Measurements from ENCODE around the gene TPP2. TPM values are rescaled to one million over a fixed set of nuclear protein-coding genes. Genes with fewer than 3 reads are reported as not detected.

TPP2 gene
- total RNA-seq, 1 experiment from 2014 or later = 35.1 TPM

- Histone ChIP-seq H3K36me3 (ENCODE audit: low read depth) (peaks cover 21% of the 10 kb centered on the region), H4K20me1 (ENCODE audit: insufficient read depth) (no peaks in the 10 kb centered on the region), H3K27me3 (ENCODE audit: insufficient read depth, low read depth) (no peaks in the 10 kb centered on the region), H3K79me2 (ENCODE audit: low read depth) (no peaks in the 10 kb centered on the region), H3F3A (ENCODE audit: insufficient read depth, low read depth) (no peaks in the 10 kb centered on the region), H3K4me1 (replicated peaks; ENCODE audit: insufficient read depth) (no peaks in the 10 kb centered on the region), H3K4me3 (no peak overlapping the region), H3K9me3 (ENCODE audit: insufficient read depth, low read depth) (peaks cover 7% of the 10 kb centered on the region; the same call in 1 of the 2 replicates), H3K4me2 (no peak overlapping the region), H2AFZ (no peak overlapping the region), H3K9me2 (ENCODE audit: insufficient read depth) (no peaks in the 10 kb centered on the region; the same call in 1 of the 2 replicates), H3K27ac (no peak overlapping the region)
- TF ChIP-seq EZH2 (IDR thresholded peaks at IDR 0.05; ENCODE audit: low read depth) (no peak), CTCF (conservative IDR thresholded peaks at IDR 0.05) (no peak)
- ChIA-PET POLR2A (ENCODE audit: unreplicated experiment) (no interaction called here), CTCF (no interaction called here)
- BruUV-seq (replicated peaks) = no TSS peak
- intact Hi-C loops (cut with micrococcal nuclease; ENCODE audit: unreplicated experiment) = no loop called here
- DNase-seq = no peak
Measured at GRCh38 chr13:102670130-102670529, 73.3 kb downstream of the TPP2 start.

GRCh38 chr13:102675115-102675514 lies 78.3 kb downstream of the TPP2 start:
- TF ChIP-seq CTCF (conservative IDR thresholded peaks at IDR 0.05) = no peak
- TF ChIP-seq EZH2 (IDR thresholded peaks at IDR 0.05; ENCODE audit: low read depth) = no peak
- no peak for DNase-seq
- ChIA-PET CTCF (no interaction called here), POLR2A (ENCODE audit: unreplicated experiment) (no interaction called here)
- Histone ChIP-seq H3F3A (ENCODE audit: insufficient read depth, low read depth) (0 out of 2 replicates have a peak, but pooled peaks cover under 1% of the 10 kb centered on the region), H3K27ac (no peak overlapping the region), H3K4me2 (no peak overlapping the region), H2AFZ (no peak overlapping the region), H3K27me3 (ENCODE audit: insufficient read depth, low read depth) (no peaks in the 10 kb centered on the region), H4K20me1 (ENCODE audit: insufficient read depth) (no peaks in the 10 kb centered on the region), H3K36me3 (ENCODE audit: low read depth) (peaks cover 32% of the 10 kb centered on the region), H3K79me2 (ENCODE audit: low read depth) (no peaks in the 10 kb centered on the region), H3K4me3 (no peak overlapping the region), H3K4me1 (replicated peaks; ENCODE audit: insufficient read depth) (no peaks in the 10 kb centered on the region), H3K9me2 (ENCODE audit: insufficient read depth) (no peaks in the 10 kb centered on the region), H3K9me3 (ENCODE audit: insufficient read depth, low read depth) (peaks cover 5% of the 10 kb centered on the region; the same call in 1 of the 2 replicates)
- intact Hi-C loops (cut with micrococcal nuclease; ENCODE audit: unreplicated experiment) = no loop called here
- no TSS peak for BruUV-seq (replicated peaks)

- peaks cover 25% of the 10 kb centered on the region; the same call in 1 of the 2 replicates for H3K36me3 ChIP-seq (ENCODE audit: low read depth)
- POLR2A ChIA-PET (ENCODE audit: unreplicated experiment) = no interaction called here
Measured at GRCh38 chr13:102677122-102677521, 80.3 kb downstream of the TPP2 start.

More at GRCh38 chr13:102677122-102677521, 80.3 kb downstream of the TPP2 start:
- intact Hi-C loops (cut with micrococcal nuclease; ENCODE audit: unreplicated experiment) = no loop called here
- Histone ChIP-seq H3K9me2 (ENCODE audit: insufficient read depth) (no peaks in the 10 kb centered on the region), H3K27me3 (ENCODE audit: insufficient read depth, low read depth) (no peaks in the 10 kb centered on the region), H3K9me3 (ENCODE audit: insufficient read depth, low read depth) (no peaks in the 10 kb centered on the region), H4K20me1 (ENCODE audit: insufficient read depth) (no peaks in the 10 kb centered on the region), H3K79me2 (ENCODE audit: low read depth) (no peaks in the 10 kb centered on the region), H3K4me3 (no peak overlapping the region), H2AFZ (no peak overlapping the region), H3K27ac (no peak overlapping the region), H3K4me1 (replicated peaks; ENCODE audit: insufficient read depth) (no peaks in the 10 kb centered on the region), H3F3A (ENCODE audit: insufficient read depth, low read depth) (peaks cover 7% of the 10 kb centered on the region; the same call in 1 of the 2 replicates), H3K4me2 (no peak overlapping the region)
- CTCF ChIA-PET = no interaction called here
- no peak for DNase-seq
- TF ChIP-seq CTCF (conservative IDR thresholded peaks at IDR 0.05) (no peak), EZH2 (IDR thresholded peaks at IDR 0.05; ENCODE audit: low read depth) (no peak)
- BruUV-seq (replicated peaks) = no TSS peak
